ENCODE results near the gene KIF17. TPM values are rescaled to one million over a fixed set of nuclear protein-coding genes. Genes with fewer than 3 reads are reported as not detected.

KIF17 gene
- total RNA-seq, 1 experiment from 2014 or later, result 5.1 TPM

DNA sequence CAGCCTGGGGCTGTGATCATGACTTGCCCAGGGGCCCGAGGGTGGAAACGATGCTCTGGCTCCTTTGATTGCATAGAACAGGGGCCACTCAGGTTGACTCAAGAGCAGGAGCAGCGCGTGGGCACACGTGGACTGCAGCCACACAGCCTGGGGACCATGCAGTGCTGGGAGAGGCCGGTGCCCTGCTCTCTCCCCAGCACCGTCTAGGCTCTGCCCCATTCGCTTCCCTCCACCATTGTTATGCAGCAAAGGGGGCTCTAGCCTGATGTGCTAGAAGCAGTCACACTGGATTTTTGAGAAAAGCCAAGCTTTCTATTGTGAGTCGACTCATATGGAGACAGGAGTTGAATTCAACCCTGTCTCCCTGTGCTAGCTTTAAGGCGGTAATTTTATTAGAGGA, 75.8 kb downstream of the KIF17 start:
- Histone ChIP-seq H4K20me1 (ENCODE audit: control insufficient read depth, insufficient read depth, insufficient read length) (no peaks in the 10 kb centered on the region), H3T11ph (ENCODE audit: low read length) (no peak overlapping the region), H3K14ac (ENCODE audit: insufficient read depth, low read length) (no peak overlapping the region), H3K79me2 (ENCODE audit: insufficient read depth, low read length) (no peaks in the 10 kb centered on the region), H3K4me2 (ENCODE audit: insufficient read depth, insufficient read length, low read length) (peak overlapping the region; percentile 11), H3K9me3 (ENCODE audit: control insufficient read depth, low read depth, low read length) (no peaks in the 10 kb centered on the region), H4K8ac (replicated peaks; ENCODE audit: insufficient read length, low read depth, low read length) (no peak overlapping the region), H3K27ac (ENCODE audit: insufficient read length, low read depth, low read length) (no peak overlapping the region), H3K23ac (ENCODE audit: insufficient read length, low read depth, low read length) (no peak overlapping the region), H2AFZ (ENCODE audit: low read length) (no peak overlapping the region), H2AK5ac (ENCODE audit: insufficient read length, low read length) (no peak overlapping the region), H2BK5ac (ENCODE audit: insufficient read length, low read length) (no peak overlapping the region), H3K4me1 (ENCODE audit: insufficient read depth, low read length) (no peaks in the 10 kb centered on the region), H3K79me1 (ENCODE audit: insufficient read depth, low read depth, low read length, poor library complexity, severe bottlenecking) (no peaks in the 10 kb centered on the region), H2BK120ac (ENCODE audit: low read depth, low read length, poor library complexity, severe bottlenecking) (no peak overlapping the region), H2BK20ac (ENCODE audit: low read depth, low read length, poor library complexity, severe bottlenecking) (no peak overlapping the region), H3K56ac (ENCODE audit: insufficient read length, low read depth, low read length) (no peak overlapping the region), H2BK12ac (ENCODE audit: insufficient read length, low read depth, low read length) (no peak overlapping the region), H2BK15ac (ENCODE audit: low read depth, low read length) (no peak overlapping the region), H3K4ac (ENCODE audit: low read depth, low read length) (no peak overlapping the region), H4K91ac (ENCODE audit: insufficient read length, low read depth, low read length) (no peak overlapping the region), H3K9ac (ENCODE audit: extremely low read depth, insufficient read length, low read length) (no peak overlapping the region), H3K27me3 (ENCODE audit: insufficient read depth, low read length) (no peaks in the 10 kb centered on the region), H3K23me2 (ENCODE audit: insufficient read length, low read depth, low read length, poor library complexity, severe bottlenecking) (no peaks in the 10 kb centered on the region), H3K18ac (ENCODE audit: insufficient read length, low read depth, low read length) (no peak overlapping the region), H4K5ac (ENCODE audit: insufficient read length, low read depth, low read length) (no peak overlapping the region)
- H3K4me3 Mint-ChIP-seq, result no peak overlapping the region
- H3K27me3 Mint-ChIP-seq (ENCODE audit: low read depth), result no peaks in the 10 kb centered on the region
- no peaks in the 10 kb centered on the region; a peak in 1 of 5 replicates for H3K9me3 Mint-ChIP-seq
- no peak for DNase-seq
- H3K4me1 Mint-ChIP-seq, result peaks cover 11 to 15% of the 10 kb centered on the region in 2 experiments
- TF ChIP-seq, protein P1, sequence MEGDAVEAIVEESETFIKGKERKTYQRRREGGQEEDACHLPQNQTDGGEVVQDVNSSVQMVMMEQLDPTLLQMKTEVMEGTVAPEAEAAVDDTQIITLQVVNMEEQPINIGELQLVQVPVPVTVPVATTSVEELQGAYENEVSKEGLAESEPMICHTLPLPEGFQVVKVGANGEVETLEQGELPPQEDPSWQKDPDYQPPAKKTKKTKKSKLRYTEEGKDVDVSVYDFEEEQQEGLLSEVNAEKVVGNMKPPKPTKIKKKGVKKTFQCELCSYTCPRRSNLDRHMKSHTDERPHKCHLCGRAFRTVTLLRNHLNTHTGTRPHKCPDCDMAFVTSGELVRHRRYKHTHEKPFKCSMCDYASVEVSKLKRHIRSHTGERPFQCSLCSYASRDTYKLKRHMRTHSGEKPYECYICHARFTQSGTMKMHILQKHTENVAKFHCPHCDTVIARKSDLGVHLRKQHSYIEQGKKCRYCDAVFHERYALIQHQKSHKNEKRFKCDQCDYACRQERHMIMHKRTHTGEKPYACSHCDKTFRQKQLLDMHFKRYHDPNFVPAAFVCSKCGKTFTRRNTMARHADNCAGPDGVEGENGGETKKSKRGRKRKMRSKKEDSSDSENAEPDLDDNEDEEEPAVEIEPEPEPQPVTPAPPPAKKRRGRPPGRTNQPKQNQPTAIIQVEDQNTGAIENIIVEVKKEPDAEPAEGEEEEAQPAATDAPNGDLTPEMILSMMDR (conservative IDR thresholded peaks at IDR 0.05), result no peak
- peak overlapping the region in 1 of 3 experiments; percentile 45; a peak in 1 of 7 replicates for H3K27ac Mint-ChIP-seq
- WGBS (ENCODE audit: extremely low coverage, insufficient read length, low lambda C conversion rate), result no CpG with 5 or more reads among the region's 10 CpGs
- H3K36me3 Mint-ChIP-seq (ENCODE audit: insufficient read depth in 1 of 3, low read depth in 3 of 3), result peaks cover 0 to 11% (median 10%) of the 10 kb centered on the region in 3 experiments; a peak in 4 of 7 replicates

All from H9 (cell line).